H9 (cell line): ENCODE results near the gene OR1J2. TPM values are rescaled to one million over a fixed set of nuclear protein-coding genes. Genes with fewer than 3 reads are reported as not detected.

ENCODE experiments used
- DNase-seq: peaks from one replicate; pipeline ENCODE4 v3.0.0-alpha.2; 2017
- H2AFZ ChIP-seq: one replicate; pipeline ENCODE4 v1.6.1; 2013; ENCODE audit warnings: mild to moderate bottlenecking, low read length, control low read depth, moderate library complexity
- H2AK5ac ChIP-seq: 2 replicates; pipeline ENCODE4 v1.6.1; 2013; ENCODE audit warnings: low read length, control low read depth, mixed read lengths; ENCODE audit not compliant: insufficient read length
- H2BK120ac ChIP-seq: one replicate; pipeline ENCODE4 v1.6.1; 2013; ENCODE audit warnings: low read depth, mild to moderate bottlenecking, low read length, control low read depth, inconsistent platforms; ENCODE audit not compliant: poor library complexity, severe bottlenecking
- H2BK12ac ChIP-seq: 2 replicates; pipeline ENCODE4 v1.6.1; 2013; ENCODE audit warnings: low read length, control low read depth, mixed read lengths, low read depth; ENCODE audit not compliant: insufficient read length
- H2BK15ac ChIP-seq: 2 replicates; pipeline ENCODE4 v1.6.1; 2013; ENCODE audit warnings: low read depth, low read length, control low read depth
- H2BK20ac ChIP-seq: one replicate; pipeline ENCODE4 v1.6.1; 2013; ENCODE audit warnings: low read depth, mild to moderate bottlenecking, low read length, control low read depth, inconsistent platforms; ENCODE audit not compliant: poor library complexity, severe bottlenecking
- H2BK5ac ChIP-seq: 2 replicates; pipeline ENCODE4 v1.6.1; 2013; ENCODE audit warnings: low read length, control low read depth, mixed read lengths; ENCODE audit not compliant: insufficient read length
- H3K14ac ChIP-seq: 2 replicates; pipeline ENCODE4 v1.6.1; 2013; ENCODE audit warnings: low read length, control low read depth; ENCODE audit not compliant: insufficient read depth
- H3K18ac ChIP-seq: 2 replicates; pipeline ENCODE4 v1.6.1; 2013; ENCODE audit warnings: low read depth, mild to moderate bottlenecking, mixed read lengths, low read length, control low read depth; ENCODE audit not compliant: insufficient read length
- H3K23ac ChIP-seq: 2 replicates; pipeline ENCODE4 v1.6.1; 2013; ENCODE audit warnings: low read length, control low read depth, mixed read lengths, low read depth; ENCODE audit not compliant: insufficient read length
- H3K23me2 ChIP-seq: 2 replicates; pipeline ENCODE4 v1.6.1; 2013; ENCODE audit warnings: low read depth, mild to moderate bottlenecking, mixed read lengths, low read length, control low read depth; ENCODE audit not compliant: insufficient read length, poor library complexity, severe bottlenecking
- H3K27ac ChIP-seq: 2 replicates; pipeline ENCODE4 v1.5.1; 2013; ENCODE audit warnings: low read length, control low read depth, mixed read lengths, low read depth; ENCODE audit not compliant: insufficient read length
- H3K27me3 ChIP-seq: 2 replicates; pipeline ENCODE4 v1.6.1; 2013; ENCODE audit warnings: low read length, control low read depth, inconsistent platforms; ENCODE audit not compliant: insufficient read depth
- H3K4ac ChIP-seq: 2 replicates; pipeline ENCODE4 v1.6.1; 2013; ENCODE audit warnings: low read depth, mild to moderate bottlenecking, control low read depth, inconsistent platforms, low read length, moderate library complexity
- H3K4me1 ChIP-seq: 2 replicates; pipeline ENCODE4 v1.6.1; 2013; ENCODE audit warnings: low read length, control low read depth, inconsistent platforms; ENCODE audit not compliant: insufficient read depth
- H3K4me2 ChIP-seq: 2 replicates; pipeline ENCODE4 v1.6.1; 2013; ENCODE audit warnings: low read length, control low read depth, mixed read lengths; ENCODE audit not compliant: insufficient read length, insufficient read depth
- H3K56ac ChIP-seq: 2 replicates; pipeline ENCODE4 v1.6.1; 2013; ENCODE audit warnings: low read depth, mild to moderate bottlenecking, mixed read lengths, low read length, control low read depth; ENCODE audit not compliant: insufficient read length
- H3K79me1 ChIP-seq: 2 replicates; pipeline ENCODE4 v1.6.1; 2013; ENCODE audit warnings: low read depth, mild to moderate bottlenecking, moderate library complexity, low read length, control low read depth, inconsistent platforms; ENCODE audit not compliant: insufficient read depth, poor library complexity, severe bottlenecking
- H3K79me2 ChIP-seq: 2 replicates; pipeline ENCODE4 v1.6.1; 2013; ENCODE audit warnings: low read length, control low read depth, inconsistent platforms; ENCODE audit not compliant: insufficient read depth
- H3K9ac ChIP-seq: 2 replicates; pipeline ENCODE4 v1.6.1; 2013; ENCODE audit warnings: low read length, control low read depth, mixed read lengths; ENCODE audit not compliant: insufficient read length; ENCODE audit errors: extremely low read depth
- H3K9me3 ChIP-seq: one replicate; pipeline ENCODE4 v1.6.1; 2013; ENCODE audit warnings: low read depth, low read length, inconsistent platforms; ENCODE audit not compliant: control insufficient read depth
- H3T11ph ChIP-seq: one replicate; pipeline ENCODE4 v1.6.1; 2013; ENCODE audit warnings: mild to moderate bottlenecking, low read length, control low read depth, inconsistent platforms
- H4K20me1 ChIP-seq: one replicate; pipeline ENCODE4 v1.6.1; 2013; ENCODE audit not compliant: control insufficient read depth, insufficient read length, insufficient read depth
- H4K5ac ChIP-seq: 2 replicates; pipeline ENCODE4 v1.6.1; 2013; ENCODE audit warnings: low read depth, mild to moderate bottlenecking, mixed read lengths, low read length, control low read depth; ENCODE audit not compliant: insufficient read length
- H4K8ac ChIP-seq: replicated peaks from 2 replicates; pipeline ENCODE4 v1.6.1; 2013; ENCODE audit warnings: low read length, control low read depth, mixed read lengths, low read depth; ENCODE audit not compliant: insufficient read length
- H4K91ac ChIP-seq: 2 replicates; pipeline ENCODE4 v1.6.1; 2013; ENCODE audit warnings: low read depth, mild to moderate bottlenecking, moderate library complexity, mixed read lengths, low read length, control low read depth; ENCODE audit not compliant: insufficient read length
- H3K27ac Mint-ChIP-seq, 3 experiments: 2 replicates in 2 of 3; 3 replicates in 1 of 3; pipeline ENCODE4 v1.8.0; 2020 to 2021; ENCODE audit warnings: mixed read lengths in 3 of 3, mild to moderate bottlenecking in 1 of 3, moderate library complexity in 1 of 3
- H3K27me3 Mint-ChIP-seq: 2 replicates; pipeline ENCODE4 v1.8.0; 2021; ENCODE audit warnings: low read depth, mild to moderate bottlenecking, moderate library complexity, mixed read lengths
- H3K36me3 Mint-ChIP-seq, 3 experiments: 2 replicates in 2 of 3; 3 replicates in 1 of 3; pipeline ENCODE4 v1.8.0; 2020 to 2021; ENCODE audit warnings: low read depth in 3 of 3, mixed read lengths in 3 of 3; ENCODE audit not compliant: insufficient read depth in 1 of 3
- H3K4me1 Mint-ChIP-seq, 2 experiments: 2 replicates each; pipeline ENCODE4 v1.8.0; 2020; ENCODE audit warnings: mixed read lengths in 2 of 2
- H3K4me3 Mint-ChIP-seq, 2 experiments: 2 replicates in 1 of 2; 3 replicates in 1 of 2; pipeline ENCODE4 v1.8.0; 2020 to 2021; ENCODE audit warnings: mild to moderate bottlenecking in 2 of 2, mixed read lengths in 2 of 2, moderate library complexity in 1 of 2
- H3K9me3 Mint-ChIP-seq, 2 experiments: 2 replicates in 1 of 2; 3 replicates in 1 of 2; pipeline ENCODE4 v1.8.0; 2020; ENCODE audit warnings: mild to moderate bottlenecking in 2 of 2, mixed read lengths in 2 of 2, moderate library complexity in 1 of 2
- CTCF ChIP-seq: fragments of 200-600 bp; sonication (generic); conservative IDR thresholded peaks from 3 replicates; pipeline ENCODE4 v1.8.0; 2021; ENCODE audit warnings: antibody characterized with exemption, mild to moderate bottlenecking
- WGBS: extraction: QIAGEN DNeasy Blood & Tissue Kit; methylation state at CpG from one replicate; pipeline ENCODE4 v1.1.7; 2013; ENCODE audit warnings: missing lambda C conversion rate, low lambda C conversion rate, mixed read lengths; ENCODE audit not compliant: insufficient read length; ENCODE audit errors: extremely low coverage; 5-methylcytosine and 5-hydroxymethylcytosine counted together
- total RNA-seq: library from RNA; stranded (reverse); gene quantifications from 2 replicates; pipeline ENCODE4 v1.2.1, GENCODE V29; 2021

OR1J2 gene
- total RNA-seq, 1 experiment from 2014 or later = not detected

GRCh38 chr9:122475717-122476116 lies 34.9 kb upstream of the OR1J2 start:
- H2AK5ac ChIP-seq = no peak overlapping the region
- no peak for DNase-seq
- H3K4ac ChIP-seq = no peak overlapping the region
- no peak overlapping the region for H2BK15ac ChIP-seq
- no peaks in the 10 kb centered on the region for H3K23me2 ChIP-seq
- peaks cover 42% of the 10 kb centered on the region for H3K9me3 ChIP-seq
- Mint-ChIP-seq H3K9me3 (peaks cover 70 to 95% of the 10 kb centered on the region in 2 experiments), H3K36me3 (peaks cover 0 to 14% (median 0%) of the 10 kb centered on the region in 3 experiments; a peak in 3 of 7 replicates), H3K4me1 (no peaks in the 10 kb centered on the region), H3K4me3 (no peak overlapping the region), H3K27me3 (peaks cover 2% of the 10 kb centered on the region; the same call in 1 of the 2 replicates), H3K27ac (no peak overlapping the region)
- no peak overlapping the region for H2AFZ ChIP-seq
- H2BK120ac ChIP-seq = no peak overlapping the region
- no peak overlapping the region for H4K5ac ChIP-seq
- no peak overlapping the region for H3T11ph ChIP-seq
- no peak overlapping the region for H3K4me2 ChIP-seq
- no peak overlapping the region for H3K56ac ChIP-seq
- no peaks in the 10 kb centered on the region for H3K79me1 ChIP-seq
- H4K8ac ChIP-seq = no peak overlapping the region
- no peak for TF ChIP-seq CTCF
- H4K91ac ChIP-seq = no peak overlapping the region
- no peaks in the 10 kb centered on the region for H3K4me1 ChIP-seq
- WGBS = no CpG with 5 or more reads among the region's 2 CpGs
- H3K27me3 ChIP-seq = no peaks in the 10 kb centered on the region
- no peak overlapping the region for H2BK5ac ChIP-seq
- H2BK12ac ChIP-seq = no peak overlapping the region
- no peak overlapping the region for H3K27ac ChIP-seq
- H3K79me2 ChIP-seq = no peaks in the 10 kb centered on the region
- no peak overlapping the region for H3K23ac ChIP-seq
- H3K9ac ChIP-seq = no peak overlapping the region
- H3K18ac ChIP-seq = no peak overlapping the region
- H3K14ac ChIP-seq = no peak overlapping the region
- no peaks in the 10 kb centered on the region for H4K20me1 ChIP-seq
- H2BK20ac ChIP-seq = no peak overlapping the region
